Thymus (tissue), 11 donors: ENCODE results near the gene CEBPB. TPM values are rescaled to one million over a fixed set of nuclear protein-coding genes. Genes with fewer than 3 reads are reported as not detected.
A peak's percentile ranks its signal among the peaks of the same experiment; 100 is the strongest.
"Not testable (repeated sequence)": the region's sequence is repeated elsewhere in the genome, so short reads cannot be mapped to it uniquely, and the experiment has no call there.

Source experiments
- DNase-seq, 9 donors: peaks; one replicate each; pipeline ENCODE4 v3.0.0-alpha.2; 2013; ENCODE audit warnings: low spot score in 9 of 9, low read depth in 6 of 9, missing footprints in 1 of 9
- H3K27ac ChIP-seq, 2 donors: one replicate each; pipeline ENCODE4 v1.5.1; 2013; ENCODE audit warnings: control low read depth in 1 of 2, low read depth in 1 of 2, low read length in 1 of 2, mild to moderate bottlenecking in 1 of 2, moderate library complexity in 1 of 2
- H3K27me3 ChIP-seq, 2 donors: one replicate each; pipeline ENCODE4 v1.5.1; 2013; ENCODE audit warnings: low read length in 1 of 2; ENCODE audit not compliant: control insufficient read depth in 2 of 2, insufficient read depth in 1 of 2
- H3K36me3 ChIP-seq, 2 donors: one replicate each; pipeline ENCODE4 v1.5.1; 2013; ENCODE audit warnings: low read length in 1 of 2, mild to moderate bottlenecking in 1 of 2, moderate library complexity in 1 of 2; ENCODE audit not compliant: control insufficient read depth in 2 of 2, insufficient read depth in 2 of 2
- H3K4me1 ChIP-seq, 2 donors: one replicate each; pipeline ENCODE4 v1.5.1; 2013; ENCODE audit warnings: low read length in 2 of 2; ENCODE audit not compliant: control insufficient read depth in 2 of 2, insufficient read depth in 2 of 2
- H3K4me3 ChIP-seq, 2 donors: one replicate each; pipeline ENCODE4 v1.5.1; 2013; ENCODE audit warnings: low read length in 2 of 2, control low read depth in 1 of 2, mild to moderate bottlenecking in 1 of 2
- H3K9me3 ChIP-seq, 2 donors: one replicate each; pipeline ENCODE4 v1.5.1; 2013; ENCODE audit warnings: low read length in 1 of 2, mild to moderate bottlenecking in 1 of 2; ENCODE audit not compliant: control insufficient read depth in 2 of 2, insufficient read depth in 1 of 2
- whole genome bisulfite sequencing: extraction: QIAGEN DNeasy Blood & Tissue Kit; methylation state at CpG from one replicate; pipeline ENCODE4 v1.1.7; 2013; 5-methylcytosine and 5-hydroxymethylcytosine counted together
- polyA plus RNA-seq: library from polyadenylated mRNA; stranded (reverse); fragments of 200-250 nt; gene quantifications from one replicate; pipeline ENCODE4 v1.2.3, GENCODE V29; 2013
- total RNA-seq: library from RNA; stranded (reverse); fragments of 120-200 nt; gene quantifications from one replicate; pipeline ENCODE4 v1.2.4, GENCODE V29; 2013
- donor health status: healthy.

The CEBPB gene
- total and polyA plus RNA-seq, 2 donors = 9.2 to 42.9 TPM

GRCh38 chr20:50202677-50203076 lies 12.0 kb downstream of the CEBPB start:
- H3K27ac ChIP-seq = no peak overlapping the region
- no peaks in the 10 kb centered on the region for H3K36me3 ChIP-seq
- peak in 2 of 9 donors; percentile 47 to 65 for DNase-seq
- peaks cover 0 to 9% of the 10 kb centered on the region in 2 donors for H3K4me1 ChIP-seq
- H3K9me3 ChIP-seq = peaks cover 0 to 11% of the 10 kb centered on the region in 2 donors
- 14% methylated on average over 5 of the region's 5 CpGs for WGBS
- no peak overlapping the region for H3K4me3 ChIP-seq
- no peaks in the 10 kb centered on the region for H3K27me3 ChIP-seq

DNA sequence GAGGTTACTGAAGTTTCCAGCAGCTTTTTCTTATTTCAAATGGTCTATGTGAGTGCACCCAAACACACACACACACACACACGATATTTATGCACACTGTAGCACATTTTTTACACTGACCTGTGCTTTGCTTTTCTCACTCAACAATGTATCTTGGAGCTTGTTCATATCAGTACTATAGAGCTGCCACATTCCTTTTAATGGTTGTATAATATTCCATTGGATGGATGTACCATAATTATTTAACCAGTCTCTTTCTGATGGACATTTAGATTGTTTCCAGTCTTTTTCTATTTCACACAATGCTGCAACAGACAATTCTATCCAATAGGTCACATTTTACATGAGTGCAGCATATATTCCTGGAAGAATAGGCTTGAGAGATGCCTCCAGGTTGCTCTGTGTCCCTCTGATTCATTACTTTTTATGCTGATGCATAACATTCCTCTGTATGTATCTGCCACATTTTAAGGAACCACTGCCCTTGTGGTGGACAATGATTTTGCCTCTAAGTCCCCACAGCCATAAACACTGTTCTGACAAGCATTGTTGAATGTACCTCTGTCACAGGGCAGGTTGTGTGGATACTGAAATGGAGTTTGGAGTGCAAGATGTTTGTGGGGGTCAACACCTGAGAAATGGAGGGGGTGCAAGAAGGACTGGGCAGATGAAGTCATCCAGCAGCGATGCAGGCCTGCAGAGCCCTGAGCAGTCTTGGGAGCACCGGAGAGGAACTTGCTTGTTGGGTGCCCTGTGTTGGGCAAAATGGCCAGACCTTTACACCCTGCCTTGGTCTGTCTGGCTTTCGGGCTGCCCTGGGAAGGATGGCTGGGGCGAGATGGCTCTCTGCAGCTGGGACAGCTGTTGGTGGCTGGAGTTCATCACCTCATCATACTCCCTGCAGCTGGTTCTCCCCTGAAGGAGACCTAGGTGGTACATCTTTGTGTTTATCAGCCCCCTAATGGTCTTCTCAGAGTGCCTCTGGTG lies 13.6 kb downstream of the CEBPB start:
- no peak for DNase-seq
- WGBS = 98% methylated on average over 5 of the region's 5 CpGs
- H3K27me3 ChIP-seq = no peaks in the 10 kb centered on the region
- peaks cover 0 to 9% of the 10 kb centered on the region in 2 donors for H3K4me1 ChIP-seq
- no peak overlapping the region for H3K4me3 ChIP-seq
- peaks cover 0 to 11% of the 10 kb centered on the region in 2 donors for H3K9me3 ChIP-seq
- H3K27ac ChIP-seq = no peak overlapping the region
- H3K36me3 ChIP-seq = no peaks in the 10 kb centered on the region

- no peak overlapping the region for H3K4me3 ChIP-seq
- H3K4me1 ChIP-seq = peaks cover 10 to 27% of the 10 kb centered on the region in 2 donors
- no peaks in the 10 kb centered on the region for H3K36me3 ChIP-seq
- WGBS = 92% methylated on average over 1 of the region's 1 CpG
- no peak for DNase-seq
- peaks cover 0 to 8% of the 10 kb centered on the region in 2 donors for H3K9me3 ChIP-seq
- no peaks in the 10 kb centered on the region for H3K27me3 ChIP-seq
- no peak overlapping the region for H3K27ac ChIP-seq
Measured at GRCh38 chr20:50207026-50207425, 16.4 kb downstream of the CEBPB start.

DNA sequence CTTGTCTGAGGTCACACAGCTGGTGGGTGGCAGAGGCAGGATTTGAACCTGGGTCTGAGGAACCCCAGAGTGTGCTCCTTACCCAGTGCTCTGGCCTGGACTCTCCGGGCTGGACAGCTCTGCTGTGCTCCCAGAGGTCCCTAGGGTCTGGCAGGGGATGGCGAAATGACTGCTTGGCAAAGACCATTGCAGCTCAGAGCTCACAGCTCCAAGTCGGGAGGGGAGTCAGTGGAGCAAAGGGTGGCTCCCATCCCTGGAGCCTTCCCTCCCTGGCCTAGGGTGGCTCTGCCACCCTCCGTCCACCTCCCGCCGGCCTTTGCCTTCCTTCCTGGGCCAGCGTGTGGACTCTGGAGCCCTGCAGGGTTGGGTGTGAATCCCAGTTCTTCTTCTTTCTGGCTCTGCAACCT lies 17.5 kb downstream of the CEBPB start:
- Histone ChIP-seq H3K36me3 (no peaks in the 10 kb centered on the region), H3K4me3 (no peak overlapping the region), H3K27ac (no peak overlapping the region), H3K9me3 (peaks cover 0 to 8% of the 10 kb centered on the region in 2 donors), H3K4me1 (peaks cover 10 to 21% of the 10 kb centered on the region in 2 donors), H3K27me3 (no peaks in the 10 kb centered on the region)
- no peak for DNase-seq
- 96% methylated on average over 7 of the region's 7 CpGs for WGBS

DNA sequence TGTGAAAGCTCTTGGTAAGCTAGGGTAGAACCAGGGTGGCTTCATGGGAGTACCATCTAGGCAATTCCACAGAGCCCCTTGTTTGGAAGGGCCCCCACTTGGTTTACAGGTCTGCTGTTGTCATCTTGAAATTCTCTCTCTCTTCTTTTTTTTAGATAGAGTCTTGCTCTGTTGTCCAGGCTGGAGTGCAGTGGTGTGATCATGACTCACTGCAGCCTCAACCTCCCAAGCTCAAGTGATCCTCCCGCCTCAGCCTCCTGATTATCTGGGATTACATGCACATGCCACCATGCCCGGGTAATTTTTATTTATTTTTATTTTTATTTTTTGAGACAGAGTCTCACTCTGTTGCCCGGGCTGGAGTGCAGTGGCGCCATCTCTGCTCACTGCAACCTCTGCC lies 18.2 kb downstream of the CEBPB start:
- H3K4me1 ChIP-seq = peaks cover 10 to 22% of the 10 kb centered on the region in 2 donors
- not testable (repeated sequence) for H3K9me3 ChIP-seq, H3K4me3 ChIP-seq, H3K27ac ChIP-seq, DNase-seq, H3K27me3 ChIP-seq, H3K36me3 ChIP-seq
- WGBS = 98% methylated on average over 4 of the region's 4 CpGs

DNA sequence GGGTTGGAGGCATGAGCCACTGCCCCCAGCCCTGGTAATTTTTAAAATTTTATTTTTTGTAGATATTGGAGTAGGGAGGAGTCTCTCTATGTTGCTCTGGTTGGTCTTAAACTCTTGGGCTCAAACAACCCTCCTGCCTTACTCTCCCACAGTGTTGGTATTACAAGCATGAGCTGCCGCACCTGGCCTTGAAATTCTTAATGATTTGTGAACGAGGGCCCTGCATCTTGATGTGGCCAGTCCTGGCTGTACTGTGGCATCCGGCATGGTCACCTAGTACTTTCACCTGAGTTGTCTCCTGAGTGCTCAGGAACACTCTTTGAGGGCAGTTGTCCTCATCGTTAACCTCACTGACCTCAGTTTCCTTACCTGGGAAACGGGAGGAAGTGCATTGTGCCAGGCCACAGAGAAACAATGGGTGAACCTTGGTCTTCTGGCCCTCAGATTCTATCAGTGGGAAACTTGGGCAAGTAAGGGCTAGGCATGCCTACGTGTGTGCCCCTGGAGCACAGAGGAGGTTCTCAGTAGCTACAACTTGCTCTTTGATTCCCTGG lies 19.5 kb downstream of the CEBPB start:
- DNase-seq = no peak
- Histone ChIP-seq H3K4me3 (no peak overlapping the region), H3K9me3 (no peaks in the 10 kb centered on the region), H3K27me3 (no peaks in the 10 kb centered on the region), H3K36me3 (no peaks in the 10 kb centered on the region), H3K27ac (no peak overlapping the region), H3K4me1 (peaks cover 10 to 22% of the 10 kb centered on the region in 2 donors)
- WGBS = 80% methylated on average over 6 of the region's 6 CpGs

DNA sequence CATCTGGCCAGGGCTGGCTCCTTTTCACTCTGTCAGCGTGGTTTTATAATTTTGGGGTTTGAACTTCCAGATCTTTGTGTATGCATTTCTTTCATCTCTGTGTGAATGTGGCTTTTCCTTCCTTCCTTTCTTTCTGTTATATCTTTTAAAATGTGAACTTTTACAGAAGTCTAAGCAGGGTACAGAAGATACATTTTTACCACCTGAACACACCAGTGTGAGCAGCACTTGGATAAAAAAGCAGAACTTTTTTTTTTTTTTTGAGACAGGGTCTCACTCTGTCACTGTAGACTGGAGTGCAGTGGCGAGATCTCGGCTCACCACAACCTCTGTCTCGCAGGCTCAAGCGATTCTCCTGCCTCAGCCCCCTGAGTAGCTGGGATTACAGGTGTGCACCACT lies 20.5 kb downstream of the CEBPB start:
- no peaks in the 10 kb centered on the region for H3K9me3 ChIP-seq
- peaks cover 10 to 22% of the 10 kb centered on the region in 2 donors for H3K4me1 ChIP-seq
- no peak overlapping the region for H3K27ac ChIP-seq
- peak in 1 of 9 donors; percentile 48 for DNase-seq
- H3K36me3 ChIP-seq = no peaks in the 10 kb centered on the region
- 9% methylated on average over 5 of the region's 5 CpGs for WGBS
- H3K27me3 ChIP-seq = no peaks in the 10 kb centered on the region
- H3K4me3 ChIP-seq = no peak overlapping the region

DNA sequence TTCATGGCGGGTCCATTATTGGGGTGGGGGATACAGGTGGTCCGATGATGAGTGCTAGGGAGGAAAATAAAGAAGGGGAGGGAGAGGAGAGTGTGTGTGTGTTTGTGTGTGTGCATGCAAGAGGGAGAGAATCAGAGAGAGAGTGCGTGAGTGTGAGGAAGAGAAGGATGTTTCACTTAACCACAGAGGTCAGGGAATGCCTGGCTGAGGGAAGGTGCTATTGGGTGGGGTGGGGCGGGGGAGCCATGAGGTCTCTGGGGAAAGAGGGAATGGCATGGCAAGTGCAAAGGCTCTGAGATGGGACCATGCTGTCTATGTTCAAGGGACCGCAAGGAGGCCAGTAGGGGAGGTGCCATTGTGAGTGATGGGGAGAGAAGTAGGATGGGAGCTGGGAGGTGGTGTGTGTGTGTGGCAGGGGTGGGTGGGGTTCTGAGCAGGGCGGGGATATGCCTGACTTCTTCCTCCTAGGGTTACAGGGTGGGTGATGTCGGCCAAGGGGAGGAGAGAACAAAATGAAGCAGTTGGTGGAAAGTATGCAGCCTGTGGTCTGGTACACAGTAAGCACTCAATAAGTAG lies 23.0 kb downstream of the CEBPB start:
- no peaks in the 10 kb centered on the region for H3K27me3 ChIP-seq
- no peaks in the 10 kb centered on the region for H3K9me3 ChIP-seq
- peaks cover 10 to 22% of the 10 kb centered on the region in 2 donors for H3K4me1 ChIP-seq
- no peak overlapping the region for H3K27ac ChIP-seq
- WGBS = 86% methylated on average over 7 of the region's 7 CpGs
- no peak overlapping the region for H3K4me3 ChIP-seq
- DNase-seq = no peak
- H3K36me3 ChIP-seq = no peaks in the 10 kb centered on the region
